CD4-positive, alpha-beta memory T cell (primary cell): Measurements from ENCODE around the gene RIMKLA. TPM values are rescaled to one million over a fixed set of nuclear protein-coding genes. Genes with fewer than 3 reads are reported as not detected.

ENCODE experiments used
- CTCF ChIA-PET: fragments of 350-600 bp; sonication (Branson Sonifier 250); formaldehyde crosslinking; loops from one replicate; lab custom pipeline; 2021; ENCODE audit warnings: inconsistent platforms; ENCODE audit not compliant: partially characterized antibody; lab: Charles Lee
- POLR2A ChIA-PET: fragments of 350-600 bp; sonication (Branson Sonifier 250); formaldehyde crosslinking; loops from one replicate; lab custom pipeline; 2021; ENCODE audit not compliant: partially characterized antibody; lab: Charles Lee
- DNase-seq, 5 donors: peaks; one replicate each; pipeline versions ENCODE4 v3.0.0 to v3.0.0-alpha.2; 2020 to 2022; ENCODE audit warnings: mixed read lengths in 1 of 5
- H3K27ac ChIP-seq: one replicate; pipeline ENCODE4 v1.7.0; 2013; ENCODE audit warnings: low read depth, low read length
- H3K27me3 ChIP-seq: 2 replicates; pipeline ENCODE4 v1.7.0; 2013; ENCODE audit warnings: mild to moderate bottlenecking, low read length, moderate library complexity; ENCODE audit not compliant: insufficient read depth
- H3K36me3 ChIP-seq: 2 replicates; pipeline ENCODE4 v1.7.0; 2013; ENCODE audit warnings: mild to moderate bottlenecking, low read length, moderate library complexity; ENCODE audit not compliant: insufficient read depth
- H3K4me1 ChIP-seq: 2 replicates; pipeline ENCODE4 v1.7.0; 2013; ENCODE audit warnings: mild to moderate bottlenecking, low read length, moderate library complexity; ENCODE audit not compliant: insufficient read depth
- H3K4me3 ChIP-seq, 2 donors: one replicate each; pipeline ENCODE4 v1.7.0; 2013; ENCODE audit warnings: low read length in 2 of 2, mild to moderate bottlenecking in 1 of 2
- H3K9me3 ChIP-seq, 2 donors: one replicate each; pipeline ENCODE4 v1.7.0; 2013; ENCODE audit warnings: low read length in 2 of 2, control low read depth in 1 of 2; ENCODE audit not compliant: control insufficient read depth in 1 of 2
- H3K27ac Mint-ChIP-seq, 7 donors: one replicate each; pipeline ENCODE4 v1.8.0; 2020 to 2021; ENCODE audit warnings: mixed read lengths in 7 of 7, mild to moderate bottlenecking in 6 of 7, inconsistent platforms in 3 of 7, moderate library complexity in 3 of 7
- H3K27me3 Mint-ChIP-seq, 2 donors: one replicate each; pipeline ENCODE4 v1.8.0; 2020 to 2021; ENCODE audit warnings: mixed read lengths in 2 of 2
- H3K36me3 Mint-ChIP-seq, 2 donors: one replicate each; pipeline ENCODE4 v1.8.0; 2020 to 2021; ENCODE audit warnings: mixed read lengths in 2 of 2, inconsistent platforms in 1 of 2, mild to moderate bottlenecking in 1 of 2
- H3K4me1 Mint-ChIP-seq, 4 donors: one replicate each; pipeline ENCODE4 v1.8.0; 2020 to 2021; ENCODE audit warnings: mixed read lengths in 4 of 4, mild to moderate bottlenecking in 1 of 4
- H3K4me3 Mint-ChIP-seq, 8 donors: one replicate each; pipeline ENCODE4 v1.8.0; 2020 to 2021; ENCODE audit warnings: mixed read lengths in 8 of 8, mild to moderate bottlenecking in 7 of 8, moderate library complexity in 6 of 8, inconsistent platforms in 3 of 8
- H3K9me3 Mint-ChIP-seq, 8 donors: one replicate each; pipeline ENCODE4 v1.8.0; 2020 to 2021; ENCODE audit warnings: mixed read lengths in 8 of 8, mild to moderate bottlenecking in 5 of 8, inconsistent platforms in 3 of 8, moderate library complexity in 1 of 8
- intact Hi-C: fragments of 100-400 bp; cut with micrococcal nuclease; formaldehyde crosslinking; loops from one replicate; pipeline ENCODE4 v1.15.1; 2023
- polyA plus RNA-seq, 2 donors: library from polyadenylated mRNA; unstranded; fragments of 300-500 nt; fragmentation: Illumina TruSeq; gene quantifications; one replicate each; pipeline ENCODE4 v1.2.3, GENCODE V29; 2021
- total RNA-seq, 2 experiments: library from RNA; stranded (reverse); gene quantifications; one replicate each; pipeline ENCODE4 v1.2.3, GENCODE V29; 2021

Gene RIMKLA
- total and polyA plus RNA-seq, 4 experiments from 2014 or later: 0.03 to 0.49 (median 0.15) TPM

- H3K4me1 Mint-ChIP-seq: no peaks in the 10 kb centered on the region
- no peaks in the 10 kb centered on the region for H3K27me3 ChIP-seq
- H3K36me3 ChIP-seq: no peaks in the 10 kb centered on the region
- no peak overlapping the region for H3K27ac Mint-ChIP-seq
- no peaks in the 10 kb centered on the region for H3K9me3 ChIP-seq
- H3K4me3 Mint-ChIP-seq: no peak overlapping the region
- CTCF ChIA-PET: interaction anchor here (0.7 to 1.0 kb wide), 2 partner anchors 12 to 33 kb away, joined by 3 read pairs; no protein-coding TSS in a partner anchor
- DNase-seq: no peak
- no peaks in the 10 kb centered on the region for H3K4me1 ChIP-seq
- H3K4me3 ChIP-seq: no peak overlapping the region
- no peaks in the 10 kb centered on the region for H3K36me3 Mint-ChIP-seq
- H3K27me3 Mint-ChIP-seq: peaks cover 2 to 21% of the 10 kb centered on the region in 2 donors
- POLR2A ChIA-PET: no interaction called here
- intact Hi-C loops: no loop called here
- H3K27ac ChIP-seq: no peak overlapping the region
- peaks cover 0 to 3% (median 0%) of the 10 kb centered on the region in 8 donors for H3K9me3 Mint-ChIP-seq
Measured at GRCh38 chr1:42370876-42371549, 9.6 kb upstream of the RIMKLA start.

- Histone ChIP-seq H3K27ac (no peak overlapping the region), H3K4me1 (no peaks in the 10 kb centered on the region), H3K27me3 (no peaks in the 10 kb centered on the region), H3K9me3 (no peaks in the 10 kb centered on the region), H3K36me3 (no peaks in the 10 kb centered on the region), H3K4me3 (no peak overlapping the region)
- Mint-ChIP-seq H3K27me3 (peaks cover 7 to 21% of the 10 kb centered on the region in 2 donors), H3K4me3 (no peak overlapping the region), H3K36me3 (no peaks in the 10 kb centered on the region), H3K9me3 (peaks cover 0 to 3% (median 0%) of the 10 kb centered on the region in 8 donors), H3K27ac (no peak overlapping the region), H3K4me1 (no peaks in the 10 kb centered on the region)
- ChIA-PET CTCF (no interaction called here), POLR2A (no interaction called here)
- DNase-seq: no peak
- intact Hi-C loops: no loop called here
Measured at GRCh38 chr1:42372796-42373195, 7.8 kb upstream of the RIMKLA start.

- Mint-ChIP-seq H3K36me3 (no peaks in the 10 kb centered on the region), H3K27ac (peak overlapping the region in 1 of 7 donors; percentile 37), H3K4me3 (peak overlapping the region; percentile 65 to 88 (median 84)), H3K9me3 (no peaks in the 10 kb centered on the region), H3K27me3 (peaks cover 28 to 32% of the 10 kb centered on the region in 2 donors), H3K4me1 (peaks cover 4 to 11% (median 7%) of the 10 kb centered on the region in 4 donors)
- H3K4me3 ChIP-seq: peak overlapping the region in 1 of 2 donors; percentile 30
- H3K36me3 ChIP-seq: no peaks in the 10 kb centered on the region
- intact Hi-C loops: no loop called here
- ChIA-PET CTCF (no interaction called here), POLR2A (no interaction called here)
- no peaks in the 10 kb centered on the region for H3K9me3 ChIP-seq
- peaks cover 10% of the 10 kb centered on the region for H3K27me3 ChIP-seq
- peaks cover 4% of the 10 kb centered on the region for H3K4me1 ChIP-seq
- no peak overlapping the region for H3K27ac ChIP-seq
- peak in 2 of 5 donors; percentile 2 to 5 for DNase-seq
Measured at GRCh38 chr1:42379794-42380585, 602 bp upstream of the RIMKLA start.

DNA sequence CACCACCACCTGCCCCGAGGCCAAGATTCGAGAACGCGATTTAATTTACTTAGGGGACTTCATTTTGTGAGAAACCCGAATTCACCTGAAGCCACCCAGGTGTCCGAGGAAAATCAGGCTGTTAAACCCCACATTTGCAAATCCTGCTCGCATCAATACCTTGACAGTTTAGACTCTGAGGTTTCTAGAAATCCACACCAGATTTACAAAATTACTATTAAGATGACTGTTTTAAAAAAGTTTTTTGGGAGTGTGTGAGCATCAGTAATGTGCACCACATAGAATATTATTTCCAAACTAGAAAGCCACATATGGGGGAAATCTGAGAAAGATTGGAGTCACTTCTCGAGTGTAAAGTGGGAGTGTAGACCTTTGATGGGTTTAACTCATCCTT lies 685 bp downstream of the RIMKLA start:
- Mint-ChIP-seq H3K36me3 (no peaks in the 10 kb centered on the region), H3K4me1 (peaks cover 4 to 11% (median 7%) of the 10 kb centered on the region in 4 donors), H3K27ac (no peak overlapping the region), H3K27me3 (peaks cover 29 to 34% of the 10 kb centered on the region in 2 donors), H3K4me3 (peak overlapping the region in 7 of 8 donors; percentile 53 to 79 (median 72)), H3K9me3 (no peaks in the 10 kb centered on the region)
- ChIA-PET POLR2A (no interaction called here), CTCF (no interaction called here)
- DNase-seq: peak in 1 of 5 donors; percentile 8
- no peak overlapping the region for H3K27ac ChIP-seq
- H3K9me3 ChIP-seq: no peaks in the 10 kb centered on the region
- intact Hi-C loops: no loop called here
- no peaks in the 10 kb centered on the region for H3K36me3 ChIP-seq
- peaks cover 10% of the 10 kb centered on the region for H3K27me3 ChIP-seq
- H3K4me3 ChIP-seq: peak overlapping the region in 1 of 2 donors; percentile 29
- H3K4me1 ChIP-seq: peaks cover 4% of the 10 kb centered on the region

DNA sequence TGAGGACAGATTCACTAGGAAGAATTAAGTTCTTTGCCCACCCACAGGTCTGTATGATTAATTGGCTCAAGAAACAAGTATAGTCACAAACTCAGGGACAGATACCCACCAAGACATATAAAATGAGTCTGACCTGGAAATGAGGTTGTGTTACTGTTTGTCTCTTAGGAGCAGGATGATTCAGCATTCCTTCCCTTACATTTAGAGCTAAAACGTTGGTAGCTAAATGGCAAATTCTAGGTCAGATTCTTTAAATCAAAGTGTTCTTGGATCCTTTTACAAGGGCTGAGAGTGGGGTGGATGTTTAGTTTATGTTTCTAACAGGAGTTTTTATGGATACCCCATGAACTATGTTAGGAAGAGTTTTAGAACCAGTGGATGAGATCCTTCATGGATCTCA lies 4.7 kb downstream of the RIMKLA start:
- no peak overlapping the region for H3K27ac Mint-ChIP-seq
- no peaks in the 10 kb centered on the region for H3K36me3 Mint-ChIP-seq
- Histone ChIP-seq H3K4me1 (peaks cover under 1% of the 10 kb centered on the region), H3K9me3 (no peaks in the 10 kb centered on the region), H3K27me3 (peaks cover 10% of the 10 kb centered on the region), H3K4me3 (no peak overlapping the region), H3K36me3 (no peaks in the 10 kb centered on the region), H3K27ac (no peak overlapping the region)
- POLR2A ChIA-PET: no interaction called here
- no peaks in the 10 kb centered on the region for H3K9me3 Mint-ChIP-seq
- CTCF ChIA-PET: no interaction called here
- peaks cover 0 to 4% (median 2%) of the 10 kb centered on the region in 4 donors for H3K4me1 Mint-ChIP-seq
- H3K27me3 Mint-ChIP-seq: peaks cover 18 to 27% of the 10 kb centered on the region in 2 donors
- DNase-seq: no peak
- intact Hi-C loops: no loop called here
- H3K4me3 Mint-ChIP-seq: no peak overlapping the region

GRCh38 chr1:42386051-42386450 lies 5.5 kb downstream of the RIMKLA start:
- no peaks in the 10 kb centered on the region for H3K4me1 ChIP-seq
- Mint-ChIP-seq H3K4me3 (no peak overlapping the region), H3K4me1 (peaks cover 0 to 4% (median 2%) of the 10 kb centered on the region in 4 donors), H3K27ac (no peak overlapping the region), H3K27me3 (peaks cover 18 to 27% of the 10 kb centered on the region in 2 donors), H3K36me3 (no peaks in the 10 kb centered on the region), H3K9me3 (no peaks in the 10 kb centered on the region)
- no peak overlapping the region for H3K4me3 ChIP-seq
- intact Hi-C loops: no loop called here
- no peaks in the 10 kb centered on the region for H3K9me3 ChIP-seq
- H3K27me3 ChIP-seq: peaks cover 10% of the 10 kb centered on the region
- CTCF ChIA-PET: no interaction called here
- no peak for DNase-seq
- no peaks in the 10 kb centered on the region for H3K36me3 ChIP-seq
- POLR2A ChIA-PET: no interaction called here
- H3K27ac ChIP-seq: no peak overlapping the region

DNA sequence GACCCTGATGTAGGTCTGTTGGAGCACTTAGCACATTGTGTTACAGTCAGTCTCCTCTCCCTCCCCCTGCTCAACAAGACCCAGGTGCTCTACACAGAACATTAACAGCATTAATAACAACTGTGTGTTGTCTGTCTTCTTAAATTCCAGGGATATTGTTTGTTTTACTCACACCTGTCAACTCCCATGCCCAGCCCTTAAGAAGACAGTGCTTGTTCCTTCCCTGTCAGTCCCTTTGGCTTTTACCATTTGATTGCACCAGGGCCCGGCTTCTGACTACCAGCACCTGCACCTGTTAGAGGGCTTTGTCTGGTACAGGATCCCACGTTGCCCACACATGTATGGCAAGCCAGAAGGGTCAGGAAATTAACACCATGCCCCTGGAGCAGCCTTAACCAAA lies 11.7 kb downstream of the RIMKLA start:
- H3K27me3 ChIP-seq: no peaks in the 10 kb centered on the region
- no peaks in the 10 kb centered on the region for H3K9me3 ChIP-seq
- no peaks in the 10 kb centered on the region for H3K4me1 ChIP-seq
- H3K4me3 Mint-ChIP-seq: no peak overlapping the region
- H3K27ac Mint-ChIP-seq: no peak overlapping the region
- ChIA-PET POLR2A (no interaction called here), CTCF (no interaction called here)
- H3K36me3 ChIP-seq: no peaks in the 10 kb centered on the region
- H3K36me3 Mint-ChIP-seq: no peaks in the 10 kb centered on the region
- H3K4me3 ChIP-seq: no peak overlapping the region
- no peak for DNase-seq
- intact Hi-C loops: no loop called here
- no peak overlapping the region for H3K27ac ChIP-seq
- peaks cover 0 to 6% of the 10 kb centered on the region in 2 donors for H3K27me3 Mint-ChIP-seq
- no peaks in the 10 kb centered on the region for H3K4me1 Mint-ChIP-seq
- H3K9me3 Mint-ChIP-seq: no peaks in the 10 kb centered on the region
